Lower leg skin (tissue), 4 donors: ENCODE results near the gene ACRBP. TPM values are rescaled to one million over a fixed set of nuclear protein-coding genes. Genes with fewer than 3 reads are reported as not detected.

Experiments used
- DNase-seq, 2 donors: peaks; one replicate each; pipeline ENCODE4 v3.0.0-alpha.2; 2019; ENCODE audit warnings: low spot score in 2 of 2
- H3K4me3 ChIP-seq: fragments of 200-600 bp; sonication (generic); 2 replicates; pipeline ENCODE4 v1.5.1; 2017; ENCODE audit warnings: mild to moderate bottlenecking, low read depth; ENCODE audit not compliant: poor library complexity, severe bottlenecking
- POLR2A ChIP-seq, 2 donors: fragments of 450-650 bp; IDR thresholded peaks; one replicate each; pipeline ENCODE4 v1.6.1; 2016 to 2017; ENCODE audit warnings: antibody characterized with exemption in 2 of 2, mild to moderate bottlenecking in 1 of 2, moderate library complexity in 1 of 2
- WGBS, 2 donors: methylation state at CpG; one replicate each; pipeline ENCODE4 v1.1.5; 2018; 5-methylcytosine and 5-hydroxymethylcytosine counted together
- intact Hi-C: fragments of 100-400 bp; cut with DNase I; formaldehyde crosslinking; loops from one replicate; pipeline ENCODE4 v1.15.0; 2023; ENCODE audit warnings: low total_unique reads
- total RNA-seq, 4 donors: library from RNA; depleted of rRNA; stranded (reverse); fragments of >200 nt; gene quantifications; one replicate each; pipeline ENCODE4 v1.1.0, GENCODE V29; 2016
- TF ChIP-seq, protein P1 (sequence below), 3 donors: fragments of 450-650 bp; IDR thresholded peaks; one replicate each; pipeline ENCODE4 v1.5.1; 2016; ENCODE audit warnings: antibody characterized with exemption in 3 of 3, mild to moderate bottlenecking in 3 of 3, moderate library complexity in 2 of 3

Gene ACRBP
- total RNA-seq, 4 donors from 2014 or later, result 0.42 to 8.6 (median 0.76) TPM

DNA sequence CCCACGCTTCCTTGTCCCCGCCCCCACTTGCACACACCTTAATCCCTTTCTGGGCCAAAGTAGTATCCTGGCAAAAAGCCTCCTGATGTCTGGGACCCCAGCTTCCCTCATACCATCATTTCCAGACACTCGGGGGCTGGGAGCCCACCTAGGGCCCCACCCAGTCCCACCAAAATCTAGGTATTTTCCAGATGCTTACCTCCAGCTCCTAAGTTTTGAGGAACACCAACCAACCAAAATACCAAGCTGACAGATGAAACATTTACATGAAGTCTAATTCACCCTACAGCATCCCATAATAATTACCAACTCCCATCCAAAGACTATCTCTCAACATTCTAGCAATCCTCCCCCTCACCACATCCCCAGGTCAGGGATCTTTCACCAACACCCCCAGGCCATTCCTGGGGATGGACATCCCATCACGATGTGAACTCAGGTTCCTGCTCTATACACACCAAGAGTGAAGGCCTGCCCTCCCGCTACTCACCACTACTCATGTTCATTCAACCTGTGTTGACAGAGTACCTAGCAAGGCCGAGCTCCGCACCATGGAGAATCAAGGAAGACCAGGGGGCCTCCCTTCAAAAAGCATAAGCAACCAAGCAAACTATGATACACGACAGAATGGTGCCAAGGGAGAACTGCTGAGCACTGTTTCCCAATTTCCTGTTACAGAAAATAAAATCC is 38.5 kb downstream of the ACRBP start:
- peak in 1 of 2 donors; percentile 93 for DNase-seq
- H3K4me3 ChIP-seq, result no peak overlapping the region
- TF ChIP-seq, protein P1, sequence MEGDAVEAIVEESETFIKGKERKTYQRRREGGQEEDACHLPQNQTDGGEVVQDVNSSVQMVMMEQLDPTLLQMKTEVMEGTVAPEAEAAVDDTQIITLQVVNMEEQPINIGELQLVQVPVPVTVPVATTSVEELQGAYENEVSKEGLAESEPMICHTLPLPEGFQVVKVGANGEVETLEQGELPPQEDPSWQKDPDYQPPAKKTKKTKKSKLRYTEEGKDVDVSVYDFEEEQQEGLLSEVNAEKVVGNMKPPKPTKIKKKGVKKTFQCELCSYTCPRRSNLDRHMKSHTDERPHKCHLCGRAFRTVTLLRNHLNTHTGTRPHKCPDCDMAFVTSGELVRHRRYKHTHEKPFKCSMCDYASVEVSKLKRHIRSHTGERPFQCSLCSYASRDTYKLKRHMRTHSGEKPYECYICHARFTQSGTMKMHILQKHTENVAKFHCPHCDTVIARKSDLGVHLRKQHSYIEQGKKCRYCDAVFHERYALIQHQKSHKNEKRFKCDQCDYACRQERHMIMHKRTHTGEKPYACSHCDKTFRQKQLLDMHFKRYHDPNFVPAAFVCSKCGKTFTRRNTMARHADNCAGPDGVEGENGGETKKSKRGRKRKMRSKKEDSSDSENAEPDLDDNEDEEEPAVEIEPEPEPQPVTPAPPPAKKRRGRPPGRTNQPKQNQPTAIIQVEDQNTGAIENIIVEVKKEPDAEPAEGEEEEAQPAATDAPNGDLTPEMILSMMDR (IDR thresholded peaks at IDR 0.05), result no peak
- no peak for TF ChIP-seq POLR2A (IDR thresholded peaks at IDR 0.05)
- 48 to 50% methylated on average over 8 of the region's 8 CpGs for WGBS, 2 donors
- intact Hi-C loops, result no loop called here

DNA sequence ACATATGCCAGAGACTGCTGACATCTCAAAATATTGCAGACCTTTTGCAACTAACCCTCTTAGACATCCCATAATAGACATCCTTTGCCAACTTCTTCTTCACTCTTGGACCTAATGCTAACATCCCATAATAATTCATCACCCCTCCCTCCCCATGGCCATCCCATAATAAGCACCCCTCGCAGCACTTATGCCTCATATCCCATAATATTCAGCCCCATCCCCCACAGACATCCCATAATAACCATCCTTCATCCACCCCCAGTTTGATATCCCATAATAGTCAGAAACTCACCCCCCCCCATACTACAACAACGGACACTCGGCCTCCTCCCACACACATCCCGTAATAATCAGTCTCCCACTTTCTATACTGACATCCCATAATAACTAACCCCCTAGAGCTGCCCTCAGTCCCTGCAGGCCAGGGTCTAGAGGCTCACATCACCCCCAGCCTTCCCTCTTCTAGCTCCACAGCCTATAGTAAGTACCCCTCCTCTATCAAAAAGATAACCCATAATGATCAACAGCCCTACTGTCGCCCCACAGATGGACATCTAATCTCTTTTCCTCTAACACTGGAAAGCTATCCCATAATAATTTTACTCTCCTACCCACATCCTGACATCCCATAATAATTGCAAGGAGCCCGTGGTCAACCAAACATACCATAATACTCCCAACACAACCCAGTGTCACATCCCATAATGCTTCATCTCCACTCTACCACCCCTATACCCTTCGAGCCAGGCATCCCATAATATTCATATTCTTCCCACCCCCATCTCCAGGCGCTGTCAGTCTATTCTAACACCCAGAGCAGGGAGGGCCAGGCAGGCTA is 39.3 kb downstream of the ACRBP start:
- DNase-seq, result peak in 1 of 2 donors; percentile 61
- H3K4me3 ChIP-seq, result no peak overlapping the region
- TF ChIP-seq POLR2A (IDR thresholded peaks at IDR 0.05), result no peak
- TF ChIP-seq, protein P1 (IDR thresholded peaks at IDR 0.05), result no peak
- 2 to 3% methylated on average over 8 of the region's 8 CpGs for WGBS, 2 donors
- intact Hi-C loops, result no loop called here

DNA sequence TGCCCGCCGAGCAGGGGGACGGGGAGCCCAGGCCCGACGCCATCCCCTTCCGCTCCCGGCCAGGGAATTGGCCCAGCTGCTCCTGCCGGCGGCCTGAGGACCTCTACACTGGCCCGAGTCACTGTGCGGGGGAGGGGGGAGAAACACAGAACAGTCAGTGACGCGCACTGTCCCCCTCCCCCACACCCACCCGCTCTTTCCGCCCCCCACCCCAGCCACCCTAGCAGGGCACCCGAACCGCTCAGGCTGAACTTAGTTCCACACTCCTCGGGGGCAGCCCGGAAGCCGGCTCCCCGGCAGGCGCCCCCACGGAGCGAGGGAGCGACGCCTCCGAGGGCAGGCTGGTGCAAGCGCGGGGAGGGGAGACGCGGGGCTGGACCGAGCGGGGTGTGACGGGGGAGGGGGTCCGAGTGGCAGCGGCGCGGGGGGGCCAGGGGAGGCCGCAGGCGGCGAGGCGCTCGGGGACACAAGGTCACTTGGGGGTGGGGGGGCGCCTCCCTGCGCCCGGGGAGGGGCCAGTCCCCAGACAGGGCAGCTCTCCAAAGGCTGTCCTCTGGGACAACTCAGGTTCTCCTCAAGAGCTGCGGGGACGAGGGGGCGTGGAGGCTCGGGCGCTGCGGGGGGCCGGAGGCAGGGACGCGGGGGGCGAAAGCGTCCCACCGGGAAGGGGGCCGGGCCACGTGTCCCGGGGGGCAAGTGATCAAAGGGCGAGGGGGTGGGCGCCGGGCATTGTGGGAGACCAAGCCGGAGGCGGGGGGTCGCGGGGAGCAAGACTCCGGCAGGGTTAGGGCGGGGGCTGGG is 40.7 kb downstream of the ACRBP start:
- intact Hi-C loops, result no loop called here
- TF ChIP-seq, protein P1 (IDR thresholded peaks at IDR 0.05), result no peak
- TF ChIP-seq POLR2A (IDR thresholded peaks at IDR 0.05), result no peak
- 0 to 1% methylated on average over 27 to 30 of the region's 70 CpGs for WGBS, 2 donors
- peak; percentile 50 to 92 for DNase-seq
- peak overlapping the region; percentile 86 for H3K4me3 ChIP-seq

DNA sequence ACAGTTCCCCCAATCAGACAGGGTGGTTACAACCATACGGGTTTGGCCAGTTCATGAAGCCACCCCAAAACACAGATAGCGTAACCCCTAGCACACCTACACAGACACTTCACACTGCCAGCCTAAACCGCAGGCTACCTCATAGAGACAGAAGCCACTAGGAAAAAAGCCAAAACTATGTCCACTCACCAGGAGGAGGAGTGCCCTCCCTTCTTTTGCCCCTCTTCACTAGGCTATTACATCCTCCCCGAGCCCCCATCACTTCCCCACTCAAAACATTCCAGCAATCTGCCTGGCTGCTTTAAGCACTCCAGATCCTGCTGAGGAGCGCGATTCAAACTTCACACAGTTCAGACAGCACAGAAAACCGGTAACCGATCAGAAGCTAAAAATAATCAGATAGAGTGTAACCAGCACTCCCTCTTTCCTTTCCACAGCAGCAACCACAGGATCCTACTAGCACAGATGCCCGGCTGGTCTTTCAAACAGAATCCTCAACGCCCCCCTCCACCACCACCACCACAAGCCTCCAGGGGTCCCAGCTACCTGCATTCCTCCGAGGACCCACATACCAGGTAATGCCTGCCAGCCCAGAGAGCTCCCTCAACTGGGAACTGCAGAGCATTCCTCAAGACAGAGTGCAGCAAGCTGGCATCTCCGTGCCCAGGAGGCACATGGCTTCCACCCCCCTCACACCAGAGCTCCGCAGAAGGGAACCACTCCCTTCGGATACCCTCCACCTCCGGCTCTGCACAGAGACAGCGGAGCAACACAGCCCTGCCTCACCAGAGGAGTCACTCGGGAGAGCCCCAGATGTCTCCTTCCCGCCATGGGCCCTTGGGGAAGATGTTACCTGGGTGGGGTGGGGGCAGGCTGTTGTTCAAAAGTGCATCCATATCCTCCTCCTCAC is 41.6 kb downstream of the ACRBP start:
- intact Hi-C loops, result no loop called here
- peak overlapping the region; percentile 86 for H3K4me3 ChIP-seq
- DNase-seq, result no peak
- no peak for TF ChIP-seq POLR2A (IDR thresholded peaks at IDR 0.05)
- TF ChIP-seq, protein P1 (IDR thresholded peaks at IDR 0.05), result no peak
- 4% methylated on average over 17 to 18 of the region's 18 CpGs for WGBS, 2 donors
